ENCODE data around the gene KRTAP19-8. TPM values are rescaled to one million over a fixed set of nuclear protein-coding genes. Genes with fewer than 3 reads are reported as not detected.

KRTAP19-8 gene
- not detected in 2 replicates for total RNA-seq (2014; rRNA removed; shearing (Covaris generic))

- no peak for DNase-seq (ENCODE audit: low spot score)
Measured at GRCh38 chr21:31038376-31038775, at the start of gene KRTAP19-8. KRTAP19-8 (minus strand) TSS chr21:31038476; CDS start chr21:31038443, 33 bp downstream.

- DNase-seq (ENCODE audit: low spot score): no peak
Measured at GRCh38 chr21:31087639-31088473, 49.6 kb upstream of the KRTAP19-8 start.

DNA sequence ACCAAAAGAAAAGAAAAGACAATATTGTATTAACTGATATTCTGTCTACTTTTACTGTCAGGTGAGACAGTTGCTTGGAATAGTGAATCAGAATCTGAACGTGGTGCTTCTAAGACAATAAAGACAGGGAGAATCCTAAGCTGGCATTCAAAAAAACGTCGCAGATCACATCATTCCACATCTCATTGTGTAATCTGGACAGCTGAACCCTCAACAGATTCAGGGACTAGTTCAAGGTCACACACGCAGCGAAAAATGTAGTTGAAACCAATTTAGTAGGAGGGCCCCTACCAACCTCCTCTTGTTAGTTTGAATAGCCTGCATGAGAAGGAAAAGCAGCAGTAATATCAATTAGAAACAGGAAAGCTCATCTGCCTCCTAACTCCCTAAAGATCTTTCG, 46.4 kb upstream of the KRTAP19-8 start:
- no peak for DNase-seq (ENCODE audit: low spot score)

- no peak for DNase-seq (ENCODE audit: low spot score)
Measured at GRCh38 chr21:31078796-31079195, 40.5 kb upstream of the KRTAP19-8 start.

DNA sequence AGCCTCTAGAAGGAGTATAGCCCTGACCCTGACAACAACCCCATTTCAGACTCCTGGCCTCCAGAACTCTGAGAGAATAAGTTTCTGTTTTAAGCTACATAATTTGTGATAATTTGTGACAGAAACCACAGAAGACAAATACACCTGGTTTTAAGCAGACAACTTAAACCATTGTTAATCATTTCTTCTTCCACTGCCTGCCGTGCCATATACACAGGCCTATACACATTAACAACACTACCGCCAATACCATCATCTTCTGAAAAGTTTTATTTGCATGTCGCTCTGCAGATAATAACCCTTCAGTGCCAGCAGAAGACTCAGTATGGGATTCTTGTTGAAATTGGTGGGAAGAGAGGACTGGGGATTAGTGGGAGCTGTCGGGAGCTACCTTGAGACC, 39.9 kb upstream of the KRTAP19-8 start:
- DNase-seq (ENCODE audit: low spot score): no peak

DNA sequence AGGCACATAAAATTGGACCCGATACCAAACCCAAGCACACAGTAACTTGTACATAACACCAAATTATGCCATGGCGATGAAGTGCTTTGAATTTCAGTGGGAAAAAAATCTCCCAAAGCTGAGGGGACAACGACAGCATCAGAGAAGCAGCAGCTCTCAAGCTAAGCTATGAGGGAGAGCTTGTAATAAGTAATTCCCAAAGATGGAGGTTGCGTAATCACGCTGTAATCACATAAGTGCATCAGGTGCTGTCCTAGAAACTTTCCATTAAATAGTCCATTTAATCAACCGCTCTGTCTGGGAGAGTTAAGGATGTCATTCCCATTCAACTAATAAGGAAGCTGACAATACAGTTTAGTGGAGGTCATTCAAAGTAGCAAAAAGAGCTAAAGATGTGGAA, 37.6 kb upstream of the KRTAP19-8 start:
- DNase-seq (ENCODE audit: low spot score): no peak

DNA sequence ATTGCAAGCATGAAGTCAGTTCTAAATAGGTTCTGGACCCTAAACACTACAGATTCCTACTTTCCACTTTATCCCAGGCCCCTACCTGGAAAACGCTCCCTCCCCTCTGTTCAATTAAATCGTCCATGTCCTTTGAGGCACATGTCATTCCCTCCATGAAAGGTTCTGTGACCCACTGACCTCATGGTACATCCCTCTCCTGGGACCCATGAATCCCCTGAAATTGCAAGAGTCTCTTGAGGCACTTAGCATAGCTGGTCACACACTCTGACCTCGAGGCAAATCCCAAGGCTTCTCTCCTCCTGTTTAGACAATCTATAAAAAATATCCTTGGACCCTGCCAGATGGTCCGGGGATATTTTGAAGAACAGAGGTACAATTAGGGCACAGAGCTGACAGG, 34.3 kb upstream of the KRTAP19-8 start:
- DNase-seq (ENCODE audit: low spot score): no peak

GRCh38 chr21:31064803-31065202, 26.5 kb upstream of the KRTAP19-8 start:
- no peak for DNase-seq (ENCODE audit: low spot score)

DNA sequence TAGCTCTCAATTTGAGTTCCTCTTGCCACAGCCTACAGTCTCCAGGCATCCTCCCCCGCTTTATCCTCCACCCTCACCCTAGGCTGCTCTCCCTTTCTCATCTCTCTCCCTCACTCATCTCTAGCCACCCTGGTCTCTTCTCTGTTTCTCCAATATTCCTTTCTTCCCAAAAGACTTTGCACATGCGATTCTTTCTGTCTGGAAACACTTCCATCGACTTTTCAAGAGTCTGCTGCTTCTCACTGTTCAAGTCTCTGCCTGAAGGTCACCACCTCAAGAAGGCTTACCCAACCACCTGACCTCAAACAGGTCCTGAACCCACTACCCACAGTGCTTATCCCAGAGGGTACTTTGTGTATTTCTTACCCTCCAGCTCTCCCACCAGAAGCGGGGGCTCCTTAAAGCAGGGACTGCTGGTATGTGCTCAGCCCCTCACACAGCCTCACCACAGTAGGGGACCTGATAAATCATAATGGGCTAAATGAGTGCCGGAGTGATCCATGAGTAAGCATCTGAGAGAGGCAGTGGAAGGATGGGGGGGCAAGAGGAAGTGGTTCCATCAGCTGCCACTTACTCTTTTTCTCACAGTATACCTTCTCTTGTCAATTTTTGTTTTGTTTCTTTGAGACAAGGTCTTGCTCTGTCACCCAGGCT, 14.3 kb upstream of the KRTAP19-8 start:
- DNase-seq (ENCODE audit: low spot score): no peak

DNA sequence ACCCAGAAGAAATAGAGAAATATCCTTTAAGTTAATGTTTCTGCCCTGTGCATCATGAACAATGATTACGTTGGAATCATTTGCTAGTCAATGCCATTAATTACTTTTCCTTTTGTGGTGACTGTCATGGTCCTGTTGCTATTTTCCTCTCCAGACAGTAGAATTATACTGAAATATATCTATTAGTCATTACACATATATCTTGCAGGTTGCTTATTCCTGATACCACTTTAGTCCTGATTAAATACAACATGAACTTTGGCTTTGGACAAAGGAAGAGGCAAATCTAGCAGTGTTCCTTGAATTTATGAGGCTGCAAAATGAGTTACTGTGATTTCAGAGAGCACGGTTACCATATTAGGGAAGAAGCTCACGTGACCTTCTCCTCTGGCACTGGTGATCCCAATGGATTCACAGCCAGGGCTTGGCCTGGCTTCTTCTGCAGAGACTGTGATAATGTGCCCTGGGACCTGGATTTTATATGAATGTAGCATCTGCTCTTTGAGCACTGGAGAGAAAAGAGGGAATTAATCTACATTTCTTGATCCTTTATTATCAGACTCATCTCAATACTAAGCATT, 12.4 kb upstream of the KRTAP19-8 start:
- DNase-seq (ENCODE audit: low spot score): no peak

DNA sequence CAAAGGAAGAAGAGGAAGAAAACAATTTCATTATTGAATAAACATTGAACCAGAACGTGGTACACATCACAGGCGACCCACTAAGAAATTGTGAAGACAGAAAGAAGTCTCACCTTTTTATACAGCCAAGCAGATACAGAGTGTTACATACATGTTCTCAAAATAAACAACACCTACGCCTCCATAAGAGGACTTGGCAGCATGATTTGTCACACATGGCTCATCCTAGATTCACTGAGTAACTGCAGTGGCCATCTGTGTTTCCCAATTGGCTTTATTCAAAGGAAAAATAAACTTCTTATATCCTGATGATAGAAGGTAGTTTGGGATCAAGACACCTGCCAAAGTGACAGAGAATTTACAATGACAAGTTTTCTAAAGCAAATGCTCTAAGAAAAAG, 7.6 kb upstream of the KRTAP19-8 start:
- DNase-seq (ENCODE audit: low spot score): no peak

DNA sequence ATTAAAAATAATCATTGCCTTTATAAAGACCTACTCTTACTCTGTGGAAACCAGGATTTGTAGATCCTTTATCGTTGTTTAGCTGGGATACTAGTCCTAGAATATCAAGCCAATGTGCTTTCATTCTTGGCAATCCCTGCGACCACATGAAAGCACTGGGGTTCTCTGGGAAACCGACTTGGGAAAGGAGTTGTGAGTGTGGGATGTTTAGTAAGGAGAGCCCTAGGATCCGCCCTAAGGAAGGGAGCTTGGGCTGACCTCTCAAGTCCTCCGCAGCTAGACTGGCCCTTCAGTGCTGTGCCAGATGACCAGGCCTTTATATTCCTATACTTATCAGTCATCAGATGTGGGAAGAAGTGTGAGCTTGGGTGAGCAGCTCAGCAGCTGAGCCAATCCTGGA, 5.2 kb upstream of the KRTAP19-8 start:
- no peak for DNase-seq (ENCODE audit: low spot score)

DNA sequence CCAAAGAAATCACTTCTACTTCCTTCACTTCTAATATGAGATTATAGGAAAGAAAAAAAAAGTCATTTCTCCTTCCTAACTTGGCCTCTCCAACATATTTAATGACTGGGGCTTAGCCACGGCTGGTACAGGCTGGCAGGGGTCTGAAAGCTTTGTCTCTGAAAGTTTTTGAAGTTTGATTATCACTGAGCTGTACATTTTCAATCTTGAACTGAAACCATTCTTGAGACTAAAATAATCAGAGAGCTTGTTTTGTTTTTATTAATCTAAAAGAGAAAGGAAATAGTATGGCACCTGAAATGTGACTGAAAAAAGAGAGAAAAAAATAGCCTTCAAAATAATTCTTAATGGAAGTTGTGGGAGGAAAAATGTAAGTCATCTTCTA, 3.8 kb upstream of the KRTAP19-8 start:
- DNase-seq (ENCODE audit: low spot score): no peak

GRCh38 chr21:31041295-31042079, 3.2 kb upstream of the KRTAP19-8 start:
- DNase-seq (ENCODE audit: low spot score): no peak

DNA sequence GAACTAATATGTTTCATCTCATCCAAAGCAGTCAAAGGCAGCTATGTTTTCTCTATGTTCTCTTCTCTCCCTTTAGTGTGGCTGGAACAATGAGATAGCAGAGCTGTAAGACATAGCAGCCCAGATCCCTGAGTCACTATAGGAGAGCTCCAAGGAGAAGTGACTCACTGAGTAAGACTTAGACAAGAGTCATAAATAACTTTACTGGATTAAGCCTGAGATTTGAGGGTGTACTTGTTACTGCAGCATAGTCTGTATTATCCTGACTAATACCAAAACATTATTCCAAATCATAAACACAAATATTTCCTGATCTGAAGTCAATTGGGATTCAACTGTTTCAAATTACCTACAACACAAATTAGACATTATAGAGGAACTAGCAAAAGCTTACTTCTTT, 3.9 kb downstream of the KRTAP19-8 start:
- DNase-seq (ENCODE audit: low spot score): no peak

DNA sequence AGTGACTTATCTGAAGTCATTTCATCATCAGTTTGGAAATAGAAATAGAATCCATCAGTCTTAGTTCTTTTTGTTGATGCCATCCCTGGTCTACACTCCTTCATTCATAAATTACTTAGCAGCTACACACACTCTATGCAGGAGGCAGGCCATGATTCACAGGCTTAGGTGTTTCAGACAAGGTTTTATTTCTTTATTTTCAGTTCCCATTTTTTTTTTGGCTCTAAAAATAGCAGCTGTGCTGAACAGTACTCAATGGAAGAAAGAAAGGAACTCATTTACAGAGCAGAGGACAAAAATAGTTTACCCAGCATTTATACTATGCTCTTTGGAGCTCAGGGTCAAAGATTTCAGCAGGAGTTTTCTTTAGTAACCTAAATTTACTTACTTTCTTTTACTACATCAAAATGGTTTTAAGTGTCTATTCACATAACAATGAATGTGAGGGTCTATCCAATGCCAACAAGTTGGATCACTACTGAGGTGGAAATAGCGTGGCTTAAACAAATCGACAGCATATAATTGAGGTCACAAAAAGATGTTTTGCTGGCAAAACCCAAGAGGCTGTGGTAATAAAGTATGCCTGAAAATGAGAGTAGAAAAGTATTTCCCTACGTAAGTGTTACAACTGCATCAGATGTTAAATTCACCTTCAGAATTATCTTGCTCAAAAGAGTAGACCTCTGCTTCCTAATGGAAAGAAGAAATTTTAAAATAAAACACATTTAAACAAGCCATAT, 7.7 kb downstream of the KRTAP19-8 start:
- DNase-seq (ENCODE audit: low spot score): no peak

GRCh38 chr21:31023680-31024079, 14.6 kb downstream of the KRTAP19-8 start:
- DNase-seq (ENCODE audit: low spot score): no peak

GRCh38 chr21:31022306-31022705, 16.0 kb downstream of the KRTAP19-8 start:
- no peak for DNase-seq (ENCODE audit: low spot score)

- DNase-seq (ENCODE audit: low spot score): no peak
Measured at GRCh38 chr21:31018232-31018631, 20.0 kb downstream of the KRTAP19-8 start.

- DNase-seq (ENCODE audit: low spot score): no peak
Measured at GRCh38 chr21:31014891-31015290, 23.4 kb downstream of the KRTAP19-8 start.

All from H4 (cell line).